Measurements from ENCODE around the gene FASLG. TPM values are rescaled to one million over a fixed set of nuclear protein-coding genes. Genes with fewer than 3 reads are reported as not detected.

FASLG gene, protein sequence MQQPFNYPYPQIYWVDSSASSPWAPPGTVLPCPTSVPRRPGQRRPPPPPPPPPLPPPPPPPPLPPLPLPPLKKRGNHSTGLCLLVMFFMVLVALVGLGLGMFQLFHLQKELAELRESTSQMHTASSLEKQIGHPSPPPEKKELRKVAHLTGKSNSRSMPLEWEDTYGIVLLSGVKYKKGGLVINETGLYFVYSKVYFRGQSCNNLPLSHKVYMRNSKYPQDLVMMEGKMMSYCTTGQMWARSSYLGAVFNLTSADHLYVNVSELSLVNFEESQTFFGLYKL
- under 1 TPM in 3 of 7 donors, not detected in 4; 0.23 to 0.34 (median 0.31) TPM for total RNA-seq
- under 1 TPM; 0.07 to 0.83 TPM for polyA plus RNA-seq
- long read RNA-seq, donor 1 = 0 reads
- long read RNA-seq, donor 2 = 0 reads
- long read RNA-seq, donor 3 = 0 reads

DNA sequence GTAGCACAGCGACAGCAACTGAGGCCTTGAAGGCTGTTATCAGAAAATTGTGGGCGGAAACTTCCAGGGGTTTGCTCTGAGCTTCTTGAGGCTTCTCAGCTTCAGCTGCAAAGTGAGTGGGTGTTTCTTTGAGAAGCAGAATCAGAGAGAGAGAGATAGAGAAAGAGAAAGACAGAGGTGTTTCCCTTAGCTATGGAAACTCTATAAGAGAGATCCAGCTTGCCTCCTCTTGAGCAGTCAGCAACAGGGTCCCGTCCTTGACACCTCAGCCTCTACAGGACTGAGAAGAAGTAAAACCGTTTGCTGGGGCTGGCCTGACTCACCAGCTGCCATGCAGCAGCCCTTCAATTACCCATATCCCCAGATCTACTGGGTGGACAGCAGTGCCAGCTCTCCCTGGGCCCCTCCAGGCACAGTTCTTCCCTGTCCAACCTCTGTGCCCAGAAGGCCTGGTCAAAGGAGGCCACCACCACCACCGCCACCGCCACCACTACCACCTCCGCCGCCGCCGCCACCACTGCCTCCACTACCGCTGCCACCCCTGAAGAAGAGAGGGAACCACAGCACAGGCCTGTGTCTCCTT, at the start of gene FASLG:
TSS of gene FASLG (plus strand) at position 233 of the 583 bp plus-strand sequence. CDS start at position 332, 99 bp downstream.
- intact Hi-C loops (cut with DNase I) = no loop called here
- 69 to 71% (median 70%) methylated on average over 11 of the region's 11 CpGs for WGBS, 3 donors
- TF ChIP-seq EP300 (IDR thresholded peaks at IDR 0.05) (no peak), POLR2A (IDR thresholded peaks at IDR 0.05) (no peak)
- TF ChIP-seq, protein P1, sequence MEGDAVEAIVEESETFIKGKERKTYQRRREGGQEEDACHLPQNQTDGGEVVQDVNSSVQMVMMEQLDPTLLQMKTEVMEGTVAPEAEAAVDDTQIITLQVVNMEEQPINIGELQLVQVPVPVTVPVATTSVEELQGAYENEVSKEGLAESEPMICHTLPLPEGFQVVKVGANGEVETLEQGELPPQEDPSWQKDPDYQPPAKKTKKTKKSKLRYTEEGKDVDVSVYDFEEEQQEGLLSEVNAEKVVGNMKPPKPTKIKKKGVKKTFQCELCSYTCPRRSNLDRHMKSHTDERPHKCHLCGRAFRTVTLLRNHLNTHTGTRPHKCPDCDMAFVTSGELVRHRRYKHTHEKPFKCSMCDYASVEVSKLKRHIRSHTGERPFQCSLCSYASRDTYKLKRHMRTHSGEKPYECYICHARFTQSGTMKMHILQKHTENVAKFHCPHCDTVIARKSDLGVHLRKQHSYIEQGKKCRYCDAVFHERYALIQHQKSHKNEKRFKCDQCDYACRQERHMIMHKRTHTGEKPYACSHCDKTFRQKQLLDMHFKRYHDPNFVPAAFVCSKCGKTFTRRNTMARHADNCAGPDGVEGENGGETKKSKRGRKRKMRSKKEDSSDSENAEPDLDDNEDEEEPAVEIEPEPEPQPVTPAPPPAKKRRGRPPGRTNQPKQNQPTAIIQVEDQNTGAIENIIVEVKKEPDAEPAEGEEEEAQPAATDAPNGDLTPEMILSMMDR (IDR thresholded peaks at IDR 0.05) = no peak
- DNase-seq = no peak
- no peaks in the 10 kb centered on the region for H3K4me1 ChIP-seq (ENCODE audit: insufficient read depth)
- no peaks in the 10 kb centered on the region for H3K9me3 ChIP-seq
- no peak within 1 kb of the TSS for H3K4me3 ChIP-seq
- H3K36me3 ChIP-seq = no peaks in the 10 kb centered on the region
- H3K27me3 ChIP-seq = no peaks in the 10 kb centered on the region
- no peak within 1 kb of the TSS for H3K27ac ChIP-seq

DNA sequence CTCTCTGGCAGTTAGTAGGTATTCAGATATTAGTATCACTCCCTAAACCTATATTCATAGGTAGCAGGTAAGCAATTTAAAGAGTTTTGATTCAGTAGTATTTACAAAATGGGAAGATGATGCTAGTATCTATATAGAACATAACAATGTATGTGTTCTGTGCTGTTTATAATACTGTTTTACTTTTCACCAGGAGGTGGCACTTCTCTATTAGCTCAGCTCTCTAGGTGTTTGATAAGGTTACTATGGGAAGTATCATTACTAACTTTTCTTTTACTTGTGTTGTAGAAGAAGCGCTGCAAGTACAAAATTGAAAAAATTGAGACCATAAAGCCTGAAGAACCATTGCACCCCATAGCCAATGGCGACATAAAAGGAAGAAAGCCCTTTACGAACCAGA, 49.4 kb upstream of the FASLG start:
- no peak for DNase-seq
- intact Hi-C loops (cut with DNase I) = no loop called here
- no peaks in the 10 kb centered on the region for H3K27me3 ChIP-seq
- no peak overlapping the region for H3K27ac ChIP-seq
- TF ChIP-seq POLR2A (IDR thresholded peaks at IDR 0.05) (no peak), EP300 (IDR thresholded peaks at IDR 0.05) (no peak)
- TF ChIP-seq, protein P1 (IDR thresholded peaks at IDR 0.05) = no peak
- H3K9me3 ChIP-seq = no peaks in the 10 kb centered on the region
- H3K4me1 ChIP-seq (ENCODE audit: insufficient read depth) = no peaks in the 10 kb centered on the region
- WGBS, 3 donors = 96 to 97% (median 96%) methylated on average over 3 of the region's 3 CpGs
- no peaks in the 10 kb centered on the region for H3K36me3 ChIP-seq
- H3K4me3 ChIP-seq = no peak overlapping the region

DNA sequence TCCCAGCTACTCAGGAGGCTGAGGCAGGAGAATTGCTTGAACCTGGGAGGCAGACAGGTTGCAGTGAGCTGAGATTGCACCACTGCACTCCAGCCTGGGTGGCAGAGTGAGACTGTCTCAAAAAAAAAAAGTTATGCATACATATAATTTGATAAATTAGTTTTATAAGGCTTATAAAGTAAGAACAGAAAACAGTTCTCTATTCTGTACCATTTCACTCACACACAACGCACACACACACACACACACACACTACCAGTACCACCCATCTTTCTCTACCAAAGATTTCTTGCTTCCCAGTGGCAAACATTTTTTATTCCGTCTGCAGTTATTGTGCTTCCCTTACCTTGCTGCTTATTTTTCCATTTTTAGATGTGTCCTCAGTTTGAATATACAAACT, 46.4 kb upstream of the FASLG start:
- H3K27me3 ChIP-seq = no peaks in the 10 kb centered on the region
- no peak overlapping the region for H3K27ac ChIP-seq
- DNase-seq = no peak
- intact Hi-C loops (cut with DNase I) = no loop called here
- H3K36me3 ChIP-seq = no peaks in the 10 kb centered on the region
- TF ChIP-seq EP300 (IDR thresholded peaks at IDR 0.05) (no peak), POLR2A (IDR thresholded peaks at IDR 0.05) (no peak)
- TF ChIP-seq, protein P1 (IDR thresholded peaks at IDR 0.05) = no peak
- 87 to 93% (median 90%) methylated on average over 2 of the region's 2 CpGs for WGBS, 3 donors
- H3K4me1 ChIP-seq (ENCODE audit: insufficient read depth) = no peaks in the 10 kb centered on the region
- no peak overlapping the region for H3K4me3 ChIP-seq
- no peaks in the 10 kb centered on the region for H3K9me3 ChIP-seq

DNA sequence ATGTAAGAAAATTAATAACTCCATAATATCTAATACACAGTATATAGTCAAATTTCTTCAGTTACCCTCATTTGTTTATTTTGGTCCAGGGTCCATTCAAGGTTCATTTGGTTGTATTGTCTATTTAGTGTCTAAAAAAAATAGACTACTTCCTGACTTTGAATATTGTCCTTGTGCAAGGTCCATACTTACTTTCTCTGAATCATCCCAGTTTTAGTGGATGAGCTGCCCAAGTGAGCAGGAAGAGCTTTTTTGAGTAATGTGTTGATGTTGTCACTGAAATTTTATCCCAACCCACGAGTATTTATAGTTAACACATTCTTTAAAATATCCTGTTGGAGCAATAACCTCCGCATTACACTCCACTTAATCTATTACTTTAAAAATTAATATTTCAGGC, 45.6 kb upstream of the FASLG start:
- Histone ChIP-seq H3K9me3 (no peaks in the 10 kb centered on the region), H3K27me3 (no peaks in the 10 kb centered on the region), H3K36me3 (no peaks in the 10 kb centered on the region), H3K27ac (no peak overlapping the region), H3K4me3 (no peak overlapping the region), H3K4me1 (ENCODE audit: insufficient read depth) (no peaks in the 10 kb centered on the region)
- intact Hi-C loops (cut with DNase I) = no loop called here
- no peak for DNase-seq
- TF ChIP-seq, protein P1 (IDR thresholded peaks at IDR 0.05) = no peak
- TF ChIP-seq EP300 (IDR thresholded peaks at IDR 0.05) (no peak), POLR2A (IDR thresholded peaks at IDR 0.05) (no peak)
- 86 to 89% (median 89%) methylated on average over 2 of the region's 2 CpGs for WGBS, 3 donors

Data from ovary (tissue), 10 donors.